HG03432 (cell line): ENCODE data around the gene MORF4L1.
"Not testable (repeated sequence)": the region's sequence is repeated elsewhere in the genome, so short reads cannot be mapped to it uniquely, and the experiment has no call there.

Experiments
- ATAC-seq: cut with Tn5 transposase; IDR thresholded peaks from one replicate; pipeline ENCODE4 v1.9.1; 2021; ENCODE audit warnings: mild to moderate bottlenecking, moderate library complexity; ENCODE audit not compliant: unreplicated experiment

MORF4L1 gene

GRCh38 chr15:78855746-78856145 lies 16.9 kb upstream of the MORF4L1 start:
- no peak for ATAC-seq

- peak; percentile 75 for ATAC-seq
Observed at GRCh38 chr15:78859971-78860719, 12.5 kb upstream of the MORF4L1 start.

- not testable (repeated sequence) for ATAC-seq
Observed at GRCh38 chr15:78865585-78865984, 7.1 kb upstream of the MORF4L1 start.

- not testable (repeated sequence) for ATAC-seq
Observed at GRCh38 chr15:78866031-78866430, 6.7 kb upstream of the MORF4L1 start.

- no peak for ATAC-seq
Observed at GRCh38 chr15:78866803-78867202, 5.9 kb upstream of the MORF4L1 start.

GRCh38 chr15:78868366-78868765 lies 4.3 kb upstream of the MORF4L1 start:
- ATAC-seq = no peak

- not testable (repeated sequence) for ATAC-seq
Observed at GRCh38 chr15:78871483-78872127, 1.1 kb upstream of the MORF4L1 start.

- ATAC-seq = peak; percentile 72
Observed at GRCh38 chr15:78872972-78873792, 492 bp downstream of the MORF4L1 start.

GRCh38 chr15:78873793-78874765 lies 1.4 kb downstream of the MORF4L1 start:
- no peak for ATAC-seq

GRCh38 chr15:78875107-78875914 lies 2.6 kb downstream of the MORF4L1 start:
- no peak for ATAC-seq

- ATAC-seq = not testable (repeated sequence)
Observed at GRCh38 chr15:78876954-78877353, 4.3 kb downstream of the MORF4L1 start.

- ATAC-seq = no peak
Observed at GRCh38 chr15:78878356-78878755, 5.7 kb downstream of the MORF4L1 start.

GRCh38 chr15:78879517-78880241 lies 7.0 kb downstream of the MORF4L1 start:
- ATAC-seq = no peak

- no peak for ATAC-seq
Observed at GRCh38 chr15:78880242-78880533, 7.5 kb downstream of the MORF4L1 start.

- no peak for ATAC-seq
Observed at GRCh38 chr15:78880813-78881212, 8.1 kb downstream of the MORF4L1 start.

- no peak for ATAC-seq
Observed at GRCh38 chr15:78881681-78882080, 9.0 kb downstream of the MORF4L1 start.

- ATAC-seq = no peak
Observed at GRCh38 chr15:78889000-78889399, 16.3 kb downstream of the MORF4L1 start.

- ATAC-seq = no peak
Observed at GRCh38 chr15:78893538-78893937, 20.8 kb downstream of the MORF4L1 start.

- ATAC-seq = no peak
Observed at GRCh38 chr15:78895471-78895870, 22.8 kb downstream of the MORF4L1 start.
